HUES48 (cell line): ENCODE results near the gene SCIMP.
A peak's percentile ranks its signal among the peaks of the same experiment; 100 is the strongest.

Source experiments
- H3K27ac ChIP-seq: one replicate; pipeline ENCODE4 v1.7.0; 2013; ENCODE audit warnings: low read depth, low read length, inconsistent platforms
- H3K27me3 ChIP-seq: 2 replicates; pipeline ENCODE4 v1.6.1; 2013; ENCODE audit warnings: mild to moderate bottlenecking, low read length; ENCODE audit not compliant: control insufficient read depth, insufficient read depth
- H3K36me3 ChIP-seq: 2 replicates; pipeline ENCODE4 v1.6.1; 2013; ENCODE audit warnings: low read length; ENCODE audit not compliant: control insufficient read depth, insufficient read depth
- H3K4me1 ChIP-seq: 2 replicates; pipeline ENCODE4 v1.6.1; 2013; ENCODE audit warnings: mild to moderate bottlenecking, low read length; ENCODE audit not compliant: control insufficient read depth, insufficient read depth
- H3K4me3 ChIP-seq: 2 replicates; pipeline ENCODE4 v1.5.1; 2013; ENCODE audit warnings: mild to moderate bottlenecking, low read depth, low read length
- H3K9ac ChIP-seq: 2 replicates; pipeline ENCODE4 v1.6.1; 2013; ENCODE audit warnings: mild to moderate bottlenecking, low read depth, low read length, moderate library complexity
- H3K9me3 ChIP-seq: 2 replicates; pipeline ENCODE4 v1.6.1; 2013; ENCODE audit warnings: low read length; ENCODE audit not compliant: control insufficient read depth, insufficient read depth

The SCIMP gene

GRCh38 chr17:5234645-5235576, at the start of gene SCIMP:
TSS of gene SCIMP (minus strand) at chr17:5234860. CDS start at chr17:5234755, 105 bp downstream.
- H3K27ac ChIP-seq, result no peak within 1 kb of the TSS

GRCh38 chr17:5283571-5284315, 49.1 kb upstream of the SCIMP start:
- peak overlapping the region; percentile 25 for H3K27ac ChIP-seq
- peak overlapping the region; percentile 95 for H3K4me3 ChIP-seq
- peaks cover 34% of the 10 kb centered on the region for H3K4me1 ChIP-seq
- no peaks in the 10 kb centered on the region for H3K9me3 ChIP-seq
- H3K36me3 ChIP-seq, result peaks cover 6% of the 10 kb centered on the region; the same call in 1 of the 2 replicates
- H3K9ac ChIP-seq, result no peak overlapping the region
- H3K27me3 ChIP-seq, result no peaks in the 10 kb centered on the region

More at GRCh38 chr17:5234645-5235576, at the start of gene SCIMP:
- Histone ChIP-seq H3K4me3 (no peak within 1 kb of the TSS), H3K27me3 (no peaks in the 10 kb centered on the region), H3K36me3 (no peaks in the 10 kb centered on the region), H3K9me3 (no peaks in the 10 kb centered on the region), H3K9ac (no peak within 1 kb of the TSS), H3K4me1 (no peaks in the 10 kb centered on the region)

- H3K27me3 ChIP-seq, result no peaks in the 10 kb centered on the region
- H3K9me3 ChIP-seq, result no peaks in the 10 kb centered on the region
- H3K36me3 ChIP-seq, result peaks cover 6% of the 10 kb centered on the region; the same call in 1 of the 2 replicates
- H3K4me3 ChIP-seq, result peak overlapping the region; percentile 95
- peak overlapping the region; percentile 70; the same call in 1 of the 2 replicates for H3K9ac ChIP-seq
- peaks cover 28% of the 10 kb centered on the region for H3K4me1 ChIP-seq
- no peak overlapping the region for H3K27ac ChIP-seq
Measured at GRCh38 chr17:5282642-5283217, 48.1 kb upstream of the SCIMP start.

GRCh38 chr17:5281814-5282641, 47.4 kb upstream of the SCIMP start, which contains the start of gene RABEP1:
TSS of gene RABEP1 (plus strand) at chr17:5282284. CDS start at chr17:5282487, 203 bp downstream.
- Histone ChIP-seq H3K27me3 (no peaks in the 10 kb centered on the region), H3K4me3 (peak within 1 kb of the TSS; percentile 95), H3K9ac (peak within 1 kb of the TSS; percentile 70), H3K27ac (peak within 1 kb of the TSS; percentile 89), H3K4me1 (peaks cover 27% of the 10 kb centered on the region), H3K36me3 (peaks cover 6% of the 10 kb centered on the region; the same call in 1 of the 2 replicates), H3K9me3 (no peaks in the 10 kb centered on the region)

- Histone ChIP-seq H3K9me3 (no peaks in the 10 kb centered on the region), H3K36me3 (no peaks in the 10 kb centered on the region), H3K27ac (no peak overlapping the region), H3K27me3 (no peaks in the 10 kb centered on the region), H3K4me1 (no peaks in the 10 kb centered on the region), H3K9ac (no peak overlapping the region), H3K4me3 (no peak overlapping the region)
Measured at GRCh38 chr17:5272322-5272721, 37.7 kb upstream of the SCIMP start.

- H3K4me1 ChIP-seq, result no peaks in the 10 kb centered on the region
- no peaks in the 10 kb centered on the region for H3K27me3 ChIP-seq
- H3K4me3 ChIP-seq, result no peak overlapping the region
- no peaks in the 10 kb centered on the region for H3K36me3 ChIP-seq
- no peak overlapping the region for H3K27ac ChIP-seq
- no peak overlapping the region for H3K9ac ChIP-seq
- H3K9me3 ChIP-seq, result no peaks in the 10 kb centered on the region
Measured at GRCh38 chr17:5269241-5269960, 34.7 kb upstream of the SCIMP start.

GRCh38 chr17:5264893-5265292, 30.2 kb upstream of the SCIMP start:
- Histone ChIP-seq H3K9me3 (no peaks in the 10 kb centered on the region), H3K27ac (no peak overlapping the region), H3K36me3 (no peaks in the 10 kb centered on the region), H3K9ac (no peak overlapping the region), H3K4me3 (no peak overlapping the region), H3K27me3 (no peaks in the 10 kb centered on the region), H3K4me1 (no peaks in the 10 kb centered on the region)

- no peaks in the 10 kb centered on the region for H3K4me1 ChIP-seq
- H3K9ac ChIP-seq, result no peak overlapping the region
- no peaks in the 10 kb centered on the region for H3K36me3 ChIP-seq
- no peak overlapping the region for H3K27ac ChIP-seq
- H3K9me3 ChIP-seq, result no peaks in the 10 kb centered on the region
- no peaks in the 10 kb centered on the region for H3K27me3 ChIP-seq
- H3K4me3 ChIP-seq, result no peak overlapping the region
Measured at GRCh38 chr17:5263441-5263840, 28.8 kb upstream of the SCIMP start.

- no peaks in the 10 kb centered on the region for H3K36me3 ChIP-seq
- no peaks in the 10 kb centered on the region for H3K27me3 ChIP-seq
- no peaks in the 10 kb centered on the region for H3K4me1 ChIP-seq
- no peak overlapping the region for H3K9ac ChIP-seq
- no peak overlapping the region for H3K4me3 ChIP-seq
- H3K9me3 ChIP-seq, result no peaks in the 10 kb centered on the region
- H3K27ac ChIP-seq, result no peak overlapping the region
Measured at GRCh38 chr17:5262416-5262991, 27.8 kb upstream of the SCIMP start.
